DND-41 (cell line): ENCODE measurements around the gene SLC25A21.

Source experiments
- ATAC-seq: fragments of 200-7000 bp; cut with Tn5 transposase; 3 replicates; pipeline ENCODE4 v1.9.1; 2021; ENCODE audit warnings: low read depth; ENCODE audit not compliant: insufficient read depth
- DNase-seq: peaks from one replicate; pipeline ENCODE4 v3.0.0-alpha.2; 2020
- H2AFZ ChIP-seq: 2 replicates; pipeline ENCODE4 v1.6.0; 2012; ENCODE audit warnings: low read depth, low read length
- H3K27ac ChIP-seq: 2 replicates; pipeline ENCODE4 v1.5.1; 2012; ENCODE audit warnings: low read length, inconsistent platforms
- H3K27me3 ChIP-seq: fragments of 200-600 bp; sonication (generic); 2 replicates; pipeline ENCODE4 v1.6.0; 2012; ENCODE audit warnings: low read length, mild to moderate bottlenecking, inconsistent platforms; ENCODE audit not compliant: insufficient read depth, poor library complexity
- H3K36me3 ChIP-seq: 2 replicates; pipeline ENCODE4 v1.5.1; 2012; ENCODE audit warnings: low read length, inconsistent platforms; ENCODE audit not compliant: insufficient read depth
- H3K4me1 ChIP-seq: 2 replicates; pipeline ENCODE4 v1.5.1; 2012; ENCODE audit warnings: mild to moderate bottlenecking, low read length; ENCODE audit not compliant: insufficient read depth
- H3K4me2 ChIP-seq: 2 replicates; pipeline ENCODE4 v1.6.0; 2012; ENCODE audit warnings: mild to moderate bottlenecking, moderate library complexity, low read length, inconsistent platforms; ENCODE audit not compliant: insufficient read depth
- H3K4me3 ChIP-seq, 2 experiments: fragments of 200-600 bp in 1 of 2; shearing (Covaris generic) in 1 of 2; 2 replicates each; pipeline ENCODE4 v1.5.1; 2012 to 2016; ENCODE audit warnings: inconsistent platforms in 2 of 2, low read length in 2 of 2, mild to moderate bottlenecking in 2 of 2, low read depth in 1 of 2, moderate library complexity in 1 of 2
- H3K79me2 ChIP-seq: 2 replicates; pipeline ENCODE4 v1.6.0; 2012; ENCODE audit warnings: low read length, inconsistent platforms; ENCODE audit not compliant: insufficient read depth
- H3K9ac ChIP-seq: 2 replicates; pipeline ENCODE4 v1.6.0; 2012; ENCODE audit warnings: low read depth, mild to moderate bottlenecking, inconsistent platforms, low read length, moderate library complexity
- H3K9me3 ChIP-seq: 2 replicates; pipeline ENCODE4 v1.5.1; 2012; ENCODE audit warnings: low read length, moderate library complexity, mild to moderate bottlenecking, inconsistent platforms; ENCODE audit not compliant: insufficient read depth, severe bottlenecking
- H4K20me1 ChIP-seq: 2 replicates; pipeline ENCODE4 v1.6.0; 2012; ENCODE audit warnings: low read length; ENCODE audit not compliant: insufficient read depth
- CTCF ChIP-seq: IDR thresholded peaks from 2 replicates; pipeline ENCODE4 v1.5.1; 2012; ENCODE audit warnings: borderline replicate concordance, low read length, moderate library complexity, mild to moderate bottlenecking; ENCODE audit not compliant: poor library complexity, severe bottlenecking; ENCODE audit errors: extremely low read depth
- EZH2 ChIP-seq: IDR thresholded peaks from 3 replicates; pipeline ENCODE4 v1.6.1; 2012; ENCODE audit warnings: borderline replicate concordance, low read depth, mild to moderate bottlenecking, moderate library complexity, low read length, inconsistent platforms; ENCODE audit not compliant: severe bottlenecking

SLC25A21 gene

GRCh38 chr14:36773136-36773540 lies 399.3 kb downstream of the SLC25A21 start:
- no peak for ATAC-seq
- Histone ChIP-seq H3K27me3 (no peaks in the 10 kb centered on the region), H3K79me2 (no peaks in the 10 kb centered on the region), H3K9ac (no peak overlapping the region), H3K4me1 (peaks cover 5% of the 10 kb centered on the region; the same call in 1 of the 2 replicates), H2AFZ (no peak overlapping the region), H3K36me3 (no peaks in the 10 kb centered on the region), H3K9me3 (no peaks in the 10 kb centered on the region), H3K4me2 (no peak overlapping the region), H3K27ac (no peak overlapping the region), H3K4me3 (no peak overlapping the region), H4K20me1 (no peaks in the 10 kb centered on the region)
- TF ChIP-seq EZH2 = no peak
- no peak for TF ChIP-seq CTCF
- DNase-seq = no peak

- Histone ChIP-seq H3K9ac (no peak overlapping the region), H2AFZ (no peak overlapping the region), H3K4me2 (no peak overlapping the region), H3K27me3 (no peaks in the 10 kb centered on the region), H3K4me1 (peaks cover 5% of the 10 kb centered on the region; the same call in 1 of the 2 replicates), H4K20me1 (no peaks in the 10 kb centered on the region), H3K36me3 (no peaks in the 10 kb centered on the region), H3K79me2 (no peaks in the 10 kb centered on the region), H3K9me3 (no peaks in the 10 kb centered on the region), H3K4me3 (no peak overlapping the region), H3K27ac (no peak overlapping the region)
- TF ChIP-seq CTCF (no peak), EZH2 (no peak)
- no peak for DNase-seq
- no peak for ATAC-seq
These were observed 401.3 kb downstream of the SLC25A21 start for GRCh38 chr14:36771028-36771640.

- no peak overlapping the region for H3K4me3 ChIP-seq
- no peaks in the 10 kb centered on the region for H3K79me2 ChIP-seq
- no peaks in the 10 kb centered on the region for H4K20me1 ChIP-seq
- no peaks in the 10 kb centered on the region for H3K36me3 ChIP-seq
- no peak overlapping the region for H3K9ac ChIP-seq
- no peak for TF ChIP-seq EZH2
- no peak for TF ChIP-seq CTCF
- no peaks in the 10 kb centered on the region for H3K27me3 ChIP-seq
- 0 out of 2 replicates have a peak overlapping the region, but pooled peaks have one; percentile 22 for H2AFZ ChIP-seq
- ATAC-seq (peak; percentile 54; the same call in 1 of the 3 replicates), DNase-seq (peak; percentile 30)
- peaks cover 11% of the 10 kb centered on the region; the same call in 1 of the 2 replicates for H3K4me1 ChIP-seq
- H3K27ac ChIP-seq = no peak overlapping the region
- H3K4me2 ChIP-seq = no peak overlapping the region
- no peaks in the 10 kb centered on the region for H3K9me3 ChIP-seq
These were observed 403.6 kb downstream of the SLC25A21 start for GRCh38 chr14:36768638-36769337.
